Suppressor macrophage treated with lipopolysaccharide for 4 hours (primary cell): ENCODE results near the gene WASF2.
"Not testable (repeated sequence)": the region's sequence is repeated elsewhere in the genome, so short reads cannot be mapped to it uniquely, and the experiment has no call there.

ENCODE experiments used
- DNase-seq: peaks from one replicate; pipeline ENCODE4 v3.0.0-alpha.2; 2020

The WASF2 gene

DNA sequence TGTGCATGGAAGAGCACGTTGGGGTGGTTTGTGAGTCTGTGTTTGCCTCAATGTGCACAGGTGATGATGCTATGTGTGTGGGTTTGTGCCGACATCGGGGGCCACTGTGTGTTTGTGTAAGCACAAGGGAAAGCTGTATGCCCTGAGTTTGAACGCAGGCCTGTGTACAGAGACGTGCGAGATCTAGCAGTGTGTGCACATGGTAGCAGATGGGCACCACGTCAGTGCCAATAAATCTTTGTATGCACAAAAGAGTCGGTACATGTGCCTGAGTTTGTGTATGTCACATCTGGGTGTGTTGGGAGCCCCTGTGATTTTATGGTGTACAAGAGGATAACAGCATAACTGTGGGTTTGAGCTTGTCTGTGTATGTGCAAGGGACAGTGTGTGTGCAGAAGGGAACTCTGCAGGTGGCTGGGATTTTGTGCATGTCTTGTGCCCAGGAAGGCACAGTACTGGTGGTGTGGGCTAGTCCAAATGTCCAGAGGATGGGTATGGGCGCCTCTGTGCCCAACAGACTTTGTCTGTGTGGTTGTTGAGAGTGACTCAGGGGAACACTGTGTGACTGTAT, 32.0 kb upstream of the WASF2 start:
- DNase-seq = no peak

DNA sequence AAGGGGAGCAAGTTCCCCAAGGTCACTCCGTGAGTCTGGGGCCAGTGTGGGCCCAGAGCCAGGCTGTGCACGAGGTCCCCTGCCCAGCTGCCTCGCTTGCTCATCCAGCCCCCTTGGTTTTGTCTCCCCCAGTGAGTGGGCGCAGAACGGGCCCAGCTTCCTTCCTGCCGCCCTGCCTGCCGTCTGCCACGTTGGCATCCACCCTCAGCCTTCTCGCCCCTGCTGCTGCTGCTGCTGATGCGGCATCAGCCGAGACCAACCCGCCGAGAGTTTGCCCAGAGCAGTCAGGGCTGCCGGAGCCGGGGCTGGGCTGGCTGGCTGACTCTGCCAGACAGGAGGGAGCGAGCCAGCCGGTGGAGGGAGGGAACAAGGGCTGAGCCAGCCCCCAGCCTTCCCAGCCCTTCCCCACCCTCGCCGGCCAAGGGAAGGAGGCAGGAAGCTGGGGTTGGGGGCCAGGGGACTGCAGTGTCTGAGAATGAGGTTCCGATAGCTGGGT, 31.4 kb upstream of the WASF2 start:
- DNase-seq = peak; percentile 34

DNA sequence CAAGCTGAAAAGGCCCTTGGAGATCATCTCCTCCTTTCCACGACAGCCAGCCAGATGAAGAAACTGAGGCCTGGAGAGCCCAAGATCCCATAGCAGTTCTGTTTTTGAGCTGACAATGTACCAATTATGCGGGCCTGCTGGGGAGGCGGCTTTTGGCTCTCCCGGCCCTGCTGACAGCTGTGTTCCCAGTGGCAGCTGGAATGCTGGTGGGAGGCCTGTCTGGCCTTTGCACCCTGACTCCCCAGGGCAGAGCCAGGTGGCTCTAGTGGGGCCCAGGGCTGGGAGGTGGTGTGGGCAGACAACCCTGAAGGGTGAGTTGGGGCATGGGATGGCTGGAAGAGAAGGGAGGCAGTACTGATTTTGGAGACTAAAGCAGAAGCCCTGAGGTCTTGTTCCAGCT, 30.7 kb upstream of the WASF2 start:
- no peak for DNase-seq

DNA sequence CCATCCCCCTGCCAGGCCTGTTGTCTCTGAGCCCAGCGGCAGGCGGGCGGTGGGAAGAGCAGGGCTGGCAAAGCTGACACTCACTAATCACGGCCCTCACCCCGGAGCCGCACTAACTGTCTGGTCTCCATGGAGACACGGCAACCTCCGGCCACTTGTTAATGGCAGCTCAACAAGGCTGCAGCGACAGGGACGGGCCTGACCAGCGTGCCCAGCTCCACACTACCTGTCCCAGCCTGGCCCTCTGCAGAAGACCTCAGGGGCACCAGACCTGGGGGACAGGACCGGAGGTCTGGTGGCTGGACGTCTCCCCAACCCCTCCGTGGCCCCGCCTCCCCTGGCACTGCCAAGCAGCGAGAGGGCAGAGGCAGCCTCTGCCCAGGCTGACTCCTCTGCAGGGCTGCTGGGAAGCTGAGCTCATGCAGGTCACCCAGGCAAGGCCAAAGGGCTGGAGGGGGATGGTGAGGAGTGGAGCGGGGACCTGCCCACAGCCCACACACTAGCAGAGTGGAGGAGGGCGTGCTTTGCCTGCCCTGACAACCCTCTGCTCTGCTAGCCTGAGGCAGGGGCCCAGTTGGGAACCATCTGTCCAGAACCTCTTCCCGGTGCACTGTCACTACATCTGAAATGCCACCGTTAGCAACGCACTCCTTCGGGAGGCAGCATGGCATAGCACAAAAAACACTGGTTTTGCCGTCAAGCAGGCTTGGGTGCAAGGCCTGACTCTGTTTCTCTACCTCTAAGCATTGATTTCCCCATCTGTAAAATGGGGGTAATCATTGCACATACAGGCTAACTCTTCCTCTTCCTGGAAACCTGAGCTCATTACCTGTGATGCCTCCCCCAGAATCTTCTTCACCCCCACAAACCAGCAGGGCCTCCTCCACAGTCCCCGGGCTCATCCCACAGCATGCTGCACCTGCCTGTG, 29.6 kb upstream of the WASF2 start:
- DNase-seq = no peak

DNA sequence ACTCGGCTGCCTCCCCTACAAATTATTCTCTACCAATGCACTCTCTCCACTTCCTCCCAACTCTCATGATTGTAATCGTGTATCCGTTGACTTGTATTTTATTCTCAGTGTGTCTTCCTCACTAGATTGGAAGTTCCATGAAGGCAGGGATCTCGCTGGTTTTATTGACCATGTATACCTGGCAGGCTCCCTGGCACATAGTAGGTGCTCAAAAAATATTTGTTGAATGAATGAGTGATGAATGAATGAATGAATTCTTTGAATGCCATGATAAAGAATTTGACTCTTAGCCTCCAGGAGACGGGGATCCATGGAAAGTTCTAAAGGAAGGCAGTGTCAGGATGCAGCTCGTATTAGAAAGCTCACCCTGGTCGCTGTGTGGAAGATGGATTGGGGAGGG, 28.8 kb upstream of the WASF2 start:
- DNase-seq = no peak

DNA sequence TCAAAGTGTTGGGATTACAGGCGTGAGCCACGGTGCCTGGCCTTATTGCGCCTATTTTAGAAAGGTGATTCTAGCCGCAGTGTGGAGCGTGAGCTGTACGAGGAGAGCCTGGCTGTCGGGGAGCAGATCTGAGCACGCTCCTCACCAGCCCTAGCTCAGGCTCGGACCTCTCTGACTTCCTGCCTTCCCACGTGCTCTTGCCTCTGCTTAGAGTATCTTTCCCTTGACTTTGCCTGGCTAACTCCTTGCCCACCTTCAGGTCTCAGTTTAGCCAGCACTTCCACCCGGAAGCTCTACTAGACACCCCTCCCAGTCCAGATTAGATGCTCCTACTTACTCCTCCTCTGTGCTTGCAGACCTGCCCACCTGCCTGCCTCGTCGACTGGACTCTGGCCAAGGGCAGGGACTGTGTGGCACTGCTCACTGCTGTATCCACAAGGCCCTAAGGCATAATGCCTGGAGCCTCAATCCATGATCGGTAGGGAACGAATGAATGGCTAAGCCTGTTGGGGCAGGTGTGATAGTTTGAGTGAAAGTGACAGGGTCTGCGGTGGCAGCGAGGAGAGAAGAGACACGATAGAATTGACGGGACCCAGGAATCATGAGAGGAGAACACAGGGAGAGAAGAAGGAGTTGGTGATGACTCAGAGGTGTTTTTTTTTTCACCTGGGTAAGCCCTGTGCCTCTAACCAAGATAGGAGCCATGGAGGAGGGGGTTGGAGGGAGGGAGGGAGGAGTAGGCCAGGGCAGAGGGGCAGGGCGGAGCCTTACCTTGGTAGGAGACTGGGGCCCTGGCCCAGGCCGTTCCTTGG, 28.1 kb upstream of the WASF2 start:
- no peak for DNase-seq

DNA sequence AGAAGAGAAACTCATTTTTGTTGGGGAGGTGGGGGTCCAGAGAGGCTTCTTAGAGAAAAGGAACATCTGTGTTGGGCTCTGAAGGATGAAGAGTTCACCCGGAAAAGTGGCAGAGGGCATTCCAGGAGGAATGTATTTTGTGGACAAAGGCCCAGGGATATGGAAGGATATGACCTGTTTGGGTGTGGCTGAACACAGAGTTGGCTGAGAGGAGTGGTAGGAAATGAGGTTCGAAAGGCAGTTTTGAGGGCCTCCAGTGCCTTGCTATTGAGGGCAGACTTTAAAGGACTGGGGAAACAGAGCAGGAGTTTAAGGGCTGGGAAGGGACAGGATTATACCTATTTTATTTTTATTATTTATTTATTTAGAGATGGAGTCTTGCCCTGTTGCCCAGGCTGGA, 27.3 kb upstream of the WASF2 start:
- no peak for DNase-seq

DNA sequence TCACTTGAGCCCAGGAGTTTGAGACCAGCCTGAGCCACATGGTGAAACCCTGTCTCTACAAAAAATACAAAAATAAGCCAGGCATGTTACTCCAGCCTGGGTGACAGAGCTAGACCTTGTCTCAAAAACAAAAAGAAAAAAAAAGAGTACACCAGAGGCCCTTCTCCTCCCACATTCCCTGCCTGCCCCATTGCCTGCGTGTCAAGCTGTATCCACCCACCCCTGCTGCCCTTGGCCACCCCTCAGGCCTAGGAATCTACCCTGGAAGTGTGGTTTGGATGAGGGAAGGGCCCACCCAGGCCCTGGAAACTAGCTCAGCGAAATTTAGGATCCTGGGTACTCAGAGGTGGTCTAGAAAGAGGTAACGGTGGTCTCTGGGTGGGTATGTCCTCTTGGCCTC, 25.7 kb upstream of the WASF2 start:
- no peak for DNase-seq

DNA sequence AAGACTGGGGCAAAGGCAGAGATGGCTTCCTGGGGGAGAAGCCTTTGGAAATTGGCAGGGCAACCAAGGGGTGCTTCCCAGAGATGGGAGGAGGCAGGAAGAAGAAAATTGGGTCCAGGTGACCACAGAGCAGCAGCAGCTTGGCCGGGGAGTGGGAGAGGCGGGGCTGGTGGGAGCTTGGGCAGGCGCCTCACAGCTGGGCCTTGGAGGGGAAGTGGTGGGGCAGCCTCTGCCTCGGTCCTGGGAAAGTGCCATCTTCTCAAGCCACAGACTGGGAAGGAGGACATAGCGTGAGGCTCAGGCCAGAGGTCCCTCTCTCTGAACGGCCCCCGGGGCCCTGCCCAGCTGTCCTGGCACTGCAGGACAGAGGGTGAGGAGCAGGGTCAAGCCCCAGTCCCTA, 24.0 kb upstream of the WASF2 start:
- DNase-seq = peak; percentile 46

DNA sequence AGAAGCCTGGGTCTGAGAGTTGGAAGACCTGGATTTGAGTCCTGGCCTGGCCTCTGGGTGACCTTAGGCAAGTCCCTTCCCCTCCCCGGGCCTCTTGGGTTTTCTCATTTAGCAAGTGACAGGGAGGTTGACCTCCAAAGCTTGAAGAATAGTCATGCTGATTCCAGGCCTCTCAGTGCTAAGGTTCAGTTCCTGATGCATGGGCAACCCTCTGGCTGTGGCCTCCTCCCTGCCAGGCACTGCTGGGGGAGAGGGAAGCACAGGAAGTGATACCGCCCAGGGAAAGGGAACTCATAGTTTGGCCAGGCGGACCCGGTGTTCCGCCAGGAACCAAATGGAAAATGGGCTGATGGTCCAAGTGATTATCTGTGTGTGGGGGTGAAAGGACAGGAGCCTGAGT, 23.6 kb upstream of the WASF2 start:
- peak; percentile 85 for DNase-seq

DNA sequence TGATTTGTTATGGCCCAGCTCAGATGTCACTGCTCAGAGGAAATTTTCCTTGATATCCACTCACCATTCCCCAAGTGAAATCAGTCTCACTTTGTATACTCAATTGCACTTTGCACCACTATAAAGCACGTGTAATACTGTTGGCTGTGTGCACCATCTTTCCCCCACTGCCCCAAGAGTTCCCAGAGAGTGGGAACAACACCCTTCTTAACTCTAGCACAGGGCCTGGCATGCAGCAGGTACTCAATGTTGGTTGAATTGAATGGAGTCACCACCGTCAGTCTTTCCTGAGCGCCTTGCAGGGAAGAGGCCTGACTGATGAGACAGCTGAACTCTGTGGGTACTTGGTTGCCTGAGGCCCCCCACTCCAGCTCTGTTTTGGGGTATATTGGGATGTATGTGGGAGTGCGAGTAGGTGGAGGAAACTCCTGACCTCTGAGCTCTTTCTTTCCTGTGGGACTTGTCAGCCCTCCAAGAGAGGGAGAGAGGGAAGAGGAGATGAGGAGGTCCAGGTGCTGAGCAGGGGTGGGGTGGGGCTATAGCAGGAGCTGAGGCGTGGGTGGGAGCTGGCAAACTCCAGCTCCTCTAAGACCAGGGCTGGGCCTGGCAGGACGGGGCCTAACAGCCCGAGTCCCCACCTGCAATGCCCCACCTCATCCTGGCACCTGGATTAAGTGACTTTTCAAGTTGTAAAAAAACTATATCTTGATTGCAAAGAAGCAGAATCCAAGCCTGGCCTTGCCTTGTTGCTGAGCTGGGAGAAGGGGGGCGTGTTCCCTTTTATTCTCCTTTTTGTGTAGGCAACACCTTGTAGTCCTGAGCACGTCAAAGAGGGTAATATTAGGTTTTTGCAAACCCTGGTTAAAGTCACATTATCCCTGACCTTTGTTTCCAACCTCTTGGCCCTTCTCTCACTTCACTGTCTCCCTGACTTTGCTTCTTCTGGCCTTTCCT, 19.4 kb upstream of the WASF2 start:
- DNase-seq = no peak

DNA sequence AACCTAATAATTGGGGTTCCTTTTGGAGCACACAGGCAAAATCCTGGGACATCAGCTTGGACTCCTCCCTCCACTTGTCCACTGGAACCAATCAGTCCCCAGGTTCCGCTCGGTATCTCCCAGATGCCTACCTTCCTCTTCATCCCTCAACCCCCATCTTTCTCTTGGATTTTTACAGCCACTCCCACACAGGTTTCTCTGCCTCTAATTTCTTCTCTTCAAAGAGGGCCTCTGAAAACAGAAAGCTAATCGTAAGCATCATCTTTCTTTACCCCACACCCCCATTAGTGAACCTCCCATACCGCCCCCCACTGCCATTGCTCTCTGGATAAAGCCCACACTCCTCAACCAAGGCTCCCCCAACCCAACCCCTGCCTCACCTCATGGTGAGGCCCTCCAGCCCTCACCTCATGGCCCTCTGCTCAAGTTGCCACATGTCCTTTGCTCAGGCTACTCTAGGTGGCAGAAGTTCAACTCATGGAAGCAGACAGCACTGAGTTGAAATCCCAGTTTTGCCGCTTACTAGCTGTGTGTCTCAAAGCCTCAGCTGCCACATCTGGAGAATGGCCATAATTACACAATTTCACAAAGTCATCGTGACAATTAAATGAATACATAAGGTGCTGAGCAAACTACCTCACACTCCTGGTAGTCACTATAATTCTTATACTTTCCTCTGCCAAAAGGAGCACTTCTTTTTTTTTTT, 18.1 kb upstream of the WASF2 start:
- peak; percentile 21 for DNase-seq

DNA sequence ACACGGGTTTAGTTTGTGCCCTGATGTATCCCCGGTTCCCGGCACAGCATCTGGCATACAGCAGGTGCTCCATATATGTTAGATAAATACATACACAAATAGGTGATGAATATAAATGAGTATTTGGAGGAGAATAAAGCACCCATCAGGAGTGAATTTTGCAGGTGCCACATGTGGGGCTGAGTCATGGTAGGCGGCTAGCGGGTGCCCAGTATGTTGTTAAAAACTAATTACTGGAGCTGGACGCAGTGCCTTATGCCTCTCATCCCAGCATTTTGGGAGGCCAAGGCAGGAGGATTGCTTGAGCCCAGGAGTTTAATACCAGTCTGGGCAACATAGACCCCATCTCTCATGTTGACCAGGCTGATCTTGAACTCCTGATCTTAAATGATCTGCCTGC, 16.7 kb upstream of the WASF2 start:
- DNase-seq = no peak

DNA sequence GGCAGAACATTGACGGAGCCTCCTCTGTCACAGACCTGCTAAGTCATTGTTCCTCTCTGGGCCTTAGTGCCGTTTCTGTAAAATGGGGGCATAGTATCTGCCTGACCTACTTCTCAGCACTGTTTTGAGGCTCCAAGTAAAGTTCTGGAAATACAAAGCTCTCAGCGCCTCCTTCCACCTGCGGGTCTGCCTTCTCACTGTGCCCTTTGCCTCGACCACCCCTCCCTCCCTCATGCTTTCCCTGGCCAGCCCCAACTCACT, 15.4 kb upstream of the WASF2 start:
- DNase-seq = no peak

DNA sequence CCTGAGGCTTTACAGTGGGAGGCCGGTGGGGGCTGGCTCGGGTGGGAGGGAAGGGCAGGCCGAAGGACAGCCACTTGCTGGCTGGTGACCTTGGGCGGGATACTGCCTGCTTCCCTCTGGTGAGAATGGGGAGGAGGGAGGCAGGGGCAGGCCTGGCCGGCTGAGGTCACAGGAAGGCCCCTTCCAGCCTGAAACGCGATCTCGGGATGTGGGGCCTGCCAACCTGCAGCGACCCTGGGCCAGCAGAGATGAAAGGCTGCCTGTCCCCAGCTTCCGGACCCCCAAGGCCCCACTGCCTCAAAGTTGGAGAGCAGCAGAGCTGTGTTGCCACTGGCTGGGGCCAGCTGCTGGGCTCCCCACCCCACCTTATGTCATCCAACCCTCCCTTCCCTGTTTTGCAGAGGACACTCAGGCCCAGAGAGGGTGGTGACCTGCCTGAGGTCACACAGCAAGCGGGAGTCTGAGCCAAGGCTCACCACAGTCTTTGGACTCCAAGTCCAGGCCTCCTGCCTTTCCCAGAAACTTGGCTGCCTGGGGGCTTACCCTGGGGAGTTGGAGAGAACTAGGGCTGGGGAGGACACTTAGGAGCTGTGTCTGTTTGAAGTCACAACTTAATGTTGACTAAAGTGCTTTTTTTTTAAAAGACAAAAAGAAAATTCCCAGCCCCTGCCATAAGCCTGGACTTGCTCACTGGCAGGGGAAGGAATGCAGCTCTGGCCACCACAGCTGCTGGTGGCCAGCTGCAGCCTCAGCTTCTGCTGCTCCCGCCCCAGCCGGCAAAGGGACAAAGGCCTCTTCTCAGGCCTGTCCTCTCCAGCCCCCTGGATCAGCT, 14.8 kb upstream of the WASF2 start:
- DNase-seq = no peak

DNA sequence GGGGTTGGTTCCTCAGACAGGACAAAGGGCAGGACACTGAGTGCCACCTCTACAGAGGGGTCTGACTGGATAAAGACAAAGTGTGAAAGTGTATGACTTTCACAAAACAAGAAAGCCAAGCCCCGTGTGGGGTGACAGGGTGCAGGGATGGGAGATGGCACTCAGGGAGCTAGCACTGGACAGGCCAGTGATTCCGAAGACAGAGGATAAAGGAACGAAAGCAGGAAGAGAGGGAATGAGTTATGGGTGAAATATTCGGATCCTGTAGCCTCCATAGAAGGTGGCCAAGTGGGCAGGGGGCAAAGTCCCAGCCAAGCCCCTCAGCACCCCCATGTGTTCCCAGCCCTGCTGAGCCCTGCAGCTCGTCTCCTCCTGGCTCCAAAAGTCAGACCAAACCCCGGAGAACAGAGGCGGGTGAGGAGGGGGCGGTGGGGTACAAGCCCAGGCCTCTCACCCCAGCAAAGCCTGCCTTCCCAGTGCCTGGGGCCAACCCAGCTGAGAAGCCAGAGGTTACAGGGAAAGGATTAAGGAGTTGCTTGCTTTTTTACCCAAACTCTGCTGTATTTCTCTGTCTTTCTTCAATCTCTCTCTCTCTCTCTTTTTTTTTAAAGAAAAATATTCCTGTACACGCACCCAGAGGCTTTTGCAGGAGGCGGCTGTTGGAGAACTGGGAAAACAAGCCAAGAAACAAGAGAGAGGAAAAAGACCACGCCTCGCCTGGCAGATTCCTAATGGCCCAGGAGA, 14.0 kb upstream of the WASF2 start:
- no peak for DNase-seq

DNA sequence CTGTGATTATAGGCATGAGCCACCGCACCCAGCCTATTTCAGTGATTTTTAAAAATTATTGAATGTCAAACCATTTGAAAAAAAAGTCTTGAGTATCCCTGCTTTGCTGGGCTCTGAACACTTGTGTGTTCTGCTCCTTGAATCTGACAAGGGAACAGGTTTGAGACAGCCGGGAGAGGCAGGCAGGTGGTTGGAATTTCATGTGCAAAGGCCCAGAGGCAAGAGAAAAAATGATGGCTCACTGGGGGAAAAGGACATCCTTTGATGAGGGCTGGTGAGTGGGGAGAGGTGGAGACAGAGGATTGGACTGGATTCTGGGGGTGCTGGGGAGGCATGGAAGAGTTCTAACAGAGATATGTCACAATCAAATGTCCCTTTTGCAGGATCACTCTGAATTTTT, 13.1 kb upstream of the WASF2 start:
- DNase-seq = no peak

DNA sequence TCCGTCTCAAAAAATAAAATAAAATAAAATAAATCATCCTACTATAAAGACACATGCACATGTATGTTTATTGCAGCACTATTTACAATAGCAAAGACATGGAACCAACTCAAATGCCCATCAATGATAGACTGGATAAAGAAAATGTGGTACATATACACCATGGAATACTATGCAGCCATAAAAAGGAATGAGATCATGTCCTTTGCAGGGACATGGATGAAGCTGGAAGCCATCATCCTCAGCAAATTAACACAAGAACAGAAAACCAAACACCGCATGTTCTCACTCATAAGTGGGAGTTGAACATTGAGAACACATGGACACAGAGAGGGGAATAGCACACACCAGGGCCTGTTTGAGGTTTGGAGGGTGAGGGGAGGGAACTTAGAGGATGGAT, 11.2 kb upstream of the WASF2 start:
- not testable (repeated sequence) for DNase-seq

DNA sequence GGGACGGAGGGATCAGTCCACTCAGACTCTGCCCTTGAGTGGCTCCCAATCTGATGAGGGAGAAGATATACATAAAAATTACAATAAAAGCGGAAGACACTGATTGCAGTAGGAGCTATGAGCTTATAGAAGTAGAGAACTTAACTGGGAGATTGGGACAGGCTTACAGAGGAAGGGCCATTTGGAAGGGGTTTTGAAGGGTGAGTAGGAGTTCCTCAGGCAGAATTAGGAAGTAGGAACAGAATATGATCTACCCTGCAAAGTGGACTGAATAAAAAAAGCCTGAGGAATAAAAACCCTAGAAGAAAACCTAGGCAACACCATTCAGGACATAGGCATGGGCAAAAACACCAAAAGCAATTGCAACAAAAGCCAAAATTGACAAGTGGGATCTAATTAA, 9.2 kb upstream of the WASF2 start:
- no peak for DNase-seq

DNA sequence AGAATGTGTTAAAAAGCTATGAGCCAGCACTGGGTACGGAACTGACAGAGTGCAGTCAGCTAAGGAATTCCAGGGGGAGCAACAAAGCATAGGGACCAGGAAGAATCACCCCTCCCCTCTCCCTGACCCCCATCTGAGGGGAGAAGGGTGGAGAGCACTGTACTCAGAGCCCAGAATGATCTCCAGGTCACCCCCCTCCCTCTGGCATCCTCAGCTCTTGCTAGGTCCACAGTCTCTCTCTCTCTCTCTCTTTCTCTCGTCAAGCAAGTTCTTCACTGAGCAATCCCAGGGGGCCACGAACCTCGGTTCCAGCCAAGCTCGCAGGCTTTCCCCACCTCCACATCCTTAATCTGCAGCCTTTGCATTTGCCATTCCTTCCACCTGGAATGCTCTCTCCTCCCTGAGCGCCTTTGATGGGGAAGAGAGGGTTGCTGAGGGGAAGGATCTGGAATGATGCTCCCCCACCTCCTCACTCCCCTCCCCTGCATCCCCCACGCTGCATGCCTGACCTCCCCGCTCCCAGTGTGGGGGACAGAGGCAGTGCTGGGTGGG, 6.7 kb upstream of the WASF2 start:
- no peak for DNase-seq
